ENCODE data around the gene HEPACAM.

Gene HEPACAM

GRCh38 chr11:124916370-124916710 is 19.5 kb downstream of the HEPACAM start:
- Histone ChIP-seq H3K27ac (no peak overlapping the region), H3K36me3 (no peaks in the 10 kb centered on the region), H3K4me1 (ENCODE audit: control insufficient read depth in 1 of 2, insufficient read depth in 1 of 2, low read depth in 1 of 2, low read length in 1 of 2) (peaks cover 7 to 37% of the 10 kb centered on the region in 2 experiments), H3K27me3 (peaks cover 7% of the 10 kb centered on the region), H3K9me3 (no peaks in the 10 kb centered on the region), H3K4me3 (ENCODE audit: low read depth in 1 of 2, low read length in 1 of 2) (no peak overlapping the region)
- TF ChIP-seq, protein P1, sequence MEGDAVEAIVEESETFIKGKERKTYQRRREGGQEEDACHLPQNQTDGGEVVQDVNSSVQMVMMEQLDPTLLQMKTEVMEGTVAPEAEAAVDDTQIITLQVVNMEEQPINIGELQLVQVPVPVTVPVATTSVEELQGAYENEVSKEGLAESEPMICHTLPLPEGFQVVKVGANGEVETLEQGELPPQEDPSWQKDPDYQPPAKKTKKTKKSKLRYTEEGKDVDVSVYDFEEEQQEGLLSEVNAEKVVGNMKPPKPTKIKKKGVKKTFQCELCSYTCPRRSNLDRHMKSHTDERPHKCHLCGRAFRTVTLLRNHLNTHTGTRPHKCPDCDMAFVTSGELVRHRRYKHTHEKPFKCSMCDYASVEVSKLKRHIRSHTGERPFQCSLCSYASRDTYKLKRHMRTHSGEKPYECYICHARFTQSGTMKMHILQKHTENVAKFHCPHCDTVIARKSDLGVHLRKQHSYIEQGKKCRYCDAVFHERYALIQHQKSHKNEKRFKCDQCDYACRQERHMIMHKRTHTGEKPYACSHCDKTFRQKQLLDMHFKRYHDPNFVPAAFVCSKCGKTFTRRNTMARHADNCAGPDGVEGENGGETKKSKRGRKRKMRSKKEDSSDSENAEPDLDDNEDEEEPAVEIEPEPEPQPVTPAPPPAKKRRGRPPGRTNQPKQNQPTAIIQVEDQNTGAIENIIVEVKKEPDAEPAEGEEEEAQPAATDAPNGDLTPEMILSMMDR (IDR thresholded peaks at IDR 0.05), result no peak

DNA sequence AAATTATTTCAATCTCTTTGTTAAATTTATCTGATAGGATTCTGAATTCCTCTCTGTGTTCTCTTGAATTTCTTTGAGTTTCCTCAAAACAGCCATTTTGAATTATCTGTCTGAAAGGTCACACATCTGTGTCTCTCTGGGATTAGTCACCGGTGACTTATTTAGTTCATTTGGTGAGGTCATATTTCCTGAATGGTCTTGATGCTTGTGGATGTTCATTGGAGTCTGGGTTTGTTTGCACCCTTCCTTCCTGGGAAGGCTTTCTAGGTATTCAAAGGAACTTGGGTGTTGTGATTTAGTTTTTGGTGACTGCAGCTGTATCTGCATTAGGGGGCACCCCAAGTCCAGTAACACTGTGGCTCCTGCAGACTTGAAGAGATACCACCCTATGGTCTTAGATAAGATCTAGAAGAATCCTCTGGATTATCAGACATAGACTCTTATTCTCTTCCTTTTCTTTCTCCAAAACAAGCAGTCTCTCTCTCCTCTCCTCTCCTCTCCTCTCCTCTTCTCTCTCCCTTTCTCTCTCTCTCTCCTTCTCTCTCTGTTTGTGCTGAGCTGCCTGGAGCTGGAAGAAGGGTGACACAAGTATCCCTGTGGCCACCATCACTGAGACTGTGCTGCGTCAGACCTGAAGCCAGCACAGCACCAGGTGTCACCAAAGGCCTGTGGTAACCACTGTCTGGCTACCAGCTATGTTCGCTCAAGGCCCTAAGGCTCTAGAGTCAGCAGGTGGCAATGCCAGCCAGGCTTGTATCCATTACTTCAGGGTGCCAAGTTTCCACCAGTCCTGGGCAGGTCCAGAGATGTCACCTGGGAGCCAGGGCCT is 20.1 kb downstream of the HEPACAM start:
- TF ChIP-seq, protein P1 (IDR thresholded peaks at IDR 0.05), result no peak
- H3K36me3 ChIP-seq, result no peaks in the 10 kb centered on the region
- H3K4me3 ChIP-seq (ENCODE audit: low read depth in 1 of 2, low read length in 1 of 2), result no peak overlapping the region
- peaks cover 7 to 31% of the 10 kb centered on the region in 2 experiments for H3K4me1 ChIP-seq (ENCODE audit: control insufficient read depth in 1 of 2, insufficient read depth in 1 of 2, low read depth in 1 of 2, low read length in 1 of 2)
- peaks cover 1% of the 10 kb centered on the region for H3K27me3 ChIP-seq
- H3K9me3 ChIP-seq, result no peaks in the 10 kb centered on the region
- H3K27ac ChIP-seq, result no peak overlapping the region

- Histone ChIP-seq H3K4me1 (ENCODE audit: control insufficient read depth in 1 of 2, insufficient read depth in 1 of 2, low read depth in 1 of 2, low read length in 1 of 2) (peaks cover 0 to 3% of the 10 kb centered on the region in 2 experiments), H3K36me3 (no peaks in the 10 kb centered on the region), H3K27ac (no peak overlapping the region), H3K27me3 (peaks cover 31% of the 10 kb centered on the region), H3K4me3 (ENCODE audit: low read depth in 1 of 2, low read length in 1 of 2) (no peak overlapping the region), H3K9me3 (no peaks in the 10 kb centered on the region)
- TF ChIP-seq, protein P1 (IDR thresholded peaks at IDR 0.05), result no peak
These were observed 33.2 kb downstream of the HEPACAM start for GRCh38 chr11:124902616-124903015.

- Histone ChIP-seq H3K9me3 (no peaks in the 10 kb centered on the region), H3K36me3 (no peaks in the 10 kb centered on the region), H3K27ac (no peak overlapping the region), H3K27me3 (peaks cover 31% of the 10 kb centered on the region), H3K4me1 (ENCODE audit: control insufficient read depth in 1 of 2, insufficient read depth in 1 of 2, low read depth in 1 of 2, low read length in 1 of 2) (peaks cover 0 to 5% of the 10 kb centered on the region in 2 experiments), H3K4me3 (ENCODE audit: low read depth in 1 of 2, low read length in 1 of 2) (no peak overlapping the region)
- TF ChIP-seq, protein P1 (IDR thresholded peaks at IDR 0.05), result no peak
These were observed 35.4 kb downstream of the HEPACAM start for GRCh38 chr11:124900464-124900863.

- peaks cover 0 to 5% of the 10 kb centered on the region in 2 experiments for H3K4me1 ChIP-seq (ENCODE audit: control insufficient read depth in 1 of 2, insufficient read depth in 1 of 2, low read depth in 1 of 2, low read length in 1 of 2)
- H3K9me3 ChIP-seq, result no peaks in the 10 kb centered on the region
- TF ChIP-seq, protein P1 (IDR thresholded peaks at IDR 0.05), result no peak
- no peak overlapping the region for H3K4me3 ChIP-seq (ENCODE audit: low read depth in 1 of 2, low read length in 1 of 2)
- H3K36me3 ChIP-seq, result no peaks in the 10 kb centered on the region
- H3K27me3 ChIP-seq, result peaks cover 31% of the 10 kb centered on the region
- no peak overlapping the region for H3K27ac ChIP-seq
These were observed 36.3 kb downstream of the HEPACAM start for GRCh38 chr11:124899383-124900145.

Data from neutrophil (primary cell).